ENCODE measurements around the gene CARS2. TPM values are rescaled to one million over a fixed set of nuclear protein-coding genes. Genes with fewer than 3 reads are reported as not detected.
"Not testable (repeated sequence)": the region's sequence is repeated elsewhere in the genome, so short reads cannot be mapped to it uniquely, and the experiment has no call there.

Gene CARS2
- total RNA-seq, 4 donors from 2014 or later, result 33.9 to 64.7 (median 51.8) TPM

GRCh38 chr13:110615005-110615321, 91.0 kb downstream of the CARS2 start:
- DNase-seq (ENCODE audit: low spot score in 2 of 2), result no peak
- 85% methylated on average over 11 of the region's 11 CpGs for WGBS, 2 donors
- intact Hi-C loops (cut with DNase I; ENCODE audit: low total_unique reads), result no loop called here
- TF ChIP-seq CTCF (IDR thresholded peaks at IDR 0.05), result no peak
- no peak for TF ChIP-seq POLR2A (IDR thresholded peaks at IDR 0.05)
- H3K4me3 ChIP-seq (ENCODE audit: low read depth, poor library complexity, severe bottlenecking), result no peak overlapping the region

GRCh38 chr13:110610955-110611595, 94.8 kb downstream of the CARS2 start:
- no peak for TF ChIP-seq CTCF (IDR thresholded peaks at IDR 0.05)
- TF ChIP-seq POLR2A (IDR thresholded peaks at IDR 0.05), result no peak
- intact Hi-C loops (cut with DNase I; ENCODE audit: low total_unique reads), result no loop called here
- DNase-seq (ENCODE audit: low spot score in 2 of 2), result no peak
- H3K4me3 ChIP-seq (ENCODE audit: low read depth, poor library complexity, severe bottlenecking), result no peak overlapping the region
- 70 to 72% methylated on average over 12 of the region's 12 CpGs for WGBS, 2 donors

- TF ChIP-seq POLR2A (IDR thresholded peaks at IDR 0.05), result no peak
- TF ChIP-seq CTCF (IDR thresholded peaks at IDR 0.05), result no peak
- no peak overlapping the region for H3K4me3 ChIP-seq (ENCODE audit: low read depth, poor library complexity, severe bottlenecking)
- intact Hi-C loops (cut with DNase I; ENCODE audit: low total_unique reads), result no loop called here
- 68 to 77% methylated on average over 3 of the region's 3 CpGs for WGBS, 2 donors
- no peak for DNase-seq (ENCODE audit: low spot score in 2 of 2)
These were observed 98.2 kb downstream of the CARS2 start for GRCh38 chr13:110607675-110608224.

- intact Hi-C loops (cut with DNase I; ENCODE audit: low total_unique reads); H3K4me3 ChIP-seq (ENCODE audit: low read depth, poor library complexity, severe bottlenecking); DNase-seq (ENCODE audit: low spot score in 2 of 2): not testable (repeated sequence)
- WGBS, 2 donors, result 98% methylated on average over 18 of the region's 33 CpGs; no CpG with 5 or more reads in 1 of the 2 donors
These were observed 99.6 kb downstream of the CARS2 start for GRCh38 chr13:110606281-110606680.

GRCh38 chr13:110605132-110605531, 100.8 kb downstream of the CARS2 start:
- intact Hi-C loops (cut with DNase I; ENCODE audit: low total_unique reads), result no loop called here
- 90 to 93% methylated on average over 6 of the region's 6 CpGs for WGBS, 2 donors
- no peak overlapping the region for H3K4me3 ChIP-seq (ENCODE audit: low read depth, poor library complexity, severe bottlenecking)
- no peak for TF ChIP-seq POLR2A (IDR thresholded peaks at IDR 0.05)
- DNase-seq (ENCODE audit: low spot score in 2 of 2), result no peak

GRCh38 chr13:110600980-110601379, 104.9 kb downstream of the CARS2 start:
- 69 to 73% methylated on average over 4 of the region's 4 CpGs for WGBS, 2 donors
- no peak for DNase-seq (ENCODE audit: low spot score in 2 of 2)
- H3K4me3 ChIP-seq (ENCODE audit: low read depth, poor library complexity, severe bottlenecking), result no peak overlapping the region
- intact Hi-C loops (cut with DNase I; ENCODE audit: low total_unique reads), result no loop called here
- TF ChIP-seq CTCF (IDR thresholded peaks at IDR 0.05) (no peak), POLR2A (IDR thresholded peaks at IDR 0.05) (no peak)

- no peak for TF ChIP-seq POLR2A (IDR thresholded peaks at IDR 0.05)
- no peak for TF ChIP-seq CTCF (IDR thresholded peaks at IDR 0.05)
- intact Hi-C loops (cut with DNase I; ENCODE audit: low total_unique reads), result no loop called here
- no peak overlapping the region for H3K4me3 ChIP-seq (ENCODE audit: low read depth, poor library complexity, severe bottlenecking)
- 78 to 83% methylated on average over 10 of the region's 10 CpGs for WGBS, 2 donors
- DNase-seq (ENCODE audit: low spot score in 2 of 2), result no peak
These were observed 105.6 kb downstream of the CARS2 start for GRCh38 chr13:110600261-110600819.
